B cell (primary cell): ENCODE results near the gene SOHLH1. TPM values are rescaled to one million over a fixed set of nuclear protein-coding genes. Genes with fewer than 3 reads are reported as not detected.

ENCODE experiments used
- ATAC-seq: fragments of 200-7000 bp; cut with Tn5 transposase; one replicate; pipeline ENCODE4 v1.10.0; 2021; ENCODE audit warnings: low read depth, mild to moderate bottlenecking, moderate number of reproducible peaks, moderate library complexity
- CTCF ChIA-PET: fragments of 350-600 bp; sonication (Branson Sonifier 250); formaldehyde crosslinking; loops from one replicate; lab custom pipeline; 2021; ENCODE audit warnings: antibody characterized with exemption, inconsistent platforms; lab: Charles Lee
- POLR2A ChIA-PET: fragments of 350-600 bp; sonication (Branson Sonifier 250); formaldehyde crosslinking; loops from one replicate; lab custom pipeline; 2021; ENCODE audit warnings: antibody characterized with exemption; lab: Charles Lee
- DNase-seq: peaks from one replicate; pipeline ENCODE4 v3.0.0; 2013
- H2AFZ ChIP-seq: 2 replicates; pipeline ENCODE4 v1.6.1; 2012; ENCODE audit warnings: mild to moderate bottlenecking, low read depth, low read length; ENCODE audit not compliant: insufficient read depth, poor library complexity, severe bottlenecking
- H3K27ac ChIP-seq, 2 donors: 1 replicate in 1 of 2; 2 replicates in 1 of 2; pipeline ENCODE4 v1.5.1; 2012 to 2013; ENCODE audit warnings: low read length in 2 of 2, mild to moderate bottlenecking in 2 of 2, moderate library complexity in 1 of 2
- H3K27me3 ChIP-seq, 4 experiments: fragments of 200-600 bp in 1 of 4; sonication (generic) in 1 of 4; replicated peaks in 1 of 4; 1 replicate in 2 of 4; 2 replicates in 2 of 4; pipeline versions ENCODE4 v1.6.1 to v1.7.0; 2013 to 2016; ENCODE audit warnings: low read length in 3 of 4, mild to moderate bottlenecking in 2 of 4, mixed read lengths in 1 of 4, moderate library complexity in 1 of 4; ENCODE audit not compliant: insufficient read depth in 4 of 4, control insufficient read depth in 3 of 4; ENCODE audit errors: control extremely low read depth in 1 of 4
- H3K36me3 ChIP-seq, 2 experiments: replicated peaks in 1 of 2; 1 replicate in 1 of 2; 2 replicates in 1 of 2; pipeline versions ENCODE4 v1.6.1 to v1.7.1; 2013; ENCODE audit warnings: low read length in 1 of 2; ENCODE audit not compliant: insufficient read depth in 2 of 2, control insufficient read depth in 1 of 2; ENCODE audit errors: control extremely low read depth in 1 of 2, extremely low read depth in 1 of 2
- H3K4me1 ChIP-seq, 2 donors: fragments of 200-600 bp in 1 of 2; sonication (generic) in 1 of 2; 1 replicate in 1 of 2; 2 replicates in 1 of 2; pipeline versions ENCODE4 v1.5.1 to v1.6.1; 2013 to 2017; ENCODE audit warnings: low read length in 2 of 2; ENCODE audit not compliant: control insufficient read depth in 2 of 2, insufficient read depth in 2 of 2
- H3K4me2 ChIP-seq: replicated peaks from 2 replicates; pipeline ENCODE3; 2012; ENCODE audit warnings: mild to moderate bottlenecking, low read depth, low read length; ENCODE audit not compliant: poor library complexity, severe bottlenecking
- H3K4me3 ChIP-seq, 5 experiments: fragments of 200-600 bp in 1 of 5; sonication (generic) in 1 of 5; 1 replicate in 3 of 5; 2 replicates in 2 of 5; pipeline versions ENCODE4 v1.5.1 to v1.7.0; 2011 to 2016; ENCODE audit warnings: low read length in 4 of 5, mild to moderate bottlenecking in 4 of 5, low read depth in 2 of 5, control low read depth in 1 of 5, moderate library complexity in 1 of 5; ENCODE audit not compliant: insufficient read depth in 1 of 5; ENCODE audit errors: control extremely low read depth in 1 of 5, extremely low read depth in 1 of 5
- H3K79me2 ChIP-seq: fragments of 200-600 bp; sonication (generic); one replicate; pipeline ENCODE4 v1.6.0; 2016; ENCODE audit warnings: low read length; ENCODE audit not compliant: control insufficient read depth, insufficient read depth
- H3K9ac ChIP-seq: fragments of 200-600 bp; sonication (generic); 2 replicates; pipeline ENCODE4 v1.6.1; 2017; ENCODE audit warnings: mild to moderate bottlenecking, low read length, moderate library complexity
- H3K9me3 ChIP-seq, 3 donors: one replicate each; pipeline versions ENCODE4 v1.6.1 to v1.7.1; 2013; ENCODE audit warnings: low read length in 2 of 3; ENCODE audit not compliant: control insufficient read depth in 2 of 3, insufficient read depth in 1 of 3; ENCODE audit errors: control extremely low read depth in 1 of 3
- H4K20me1 ChIP-seq: 2 replicates; pipeline ENCODE4 v1.6.0; 2012; ENCODE audit warnings: mild to moderate bottlenecking, low read length; ENCODE audit not compliant: insufficient read depth, control insufficient read depth, poor library complexity, severe bottlenecking
- H3K27ac Mint-ChIP-seq: one replicate; pipeline ENCODE4 v1.8.0; 2021; ENCODE audit warnings: mixed read lengths
- H3K27me3 Mint-ChIP-seq: one replicate; pipeline ENCODE4 v1.8.0; 2021; ENCODE audit warnings: mixed read lengths
- H3K4me1 Mint-ChIP-seq: one replicate; pipeline ENCODE4 v1.8.0; 2021; ENCODE audit warnings: mixed read lengths
- H3K4me3 Mint-ChIP-seq: one replicate; pipeline ENCODE4 v1.8.0; 2021; ENCODE audit warnings: mixed read lengths
- H3K9me3 Mint-ChIP-seq: one replicate; pipeline ENCODE4 v1.8.0; 2022; ENCODE audit warnings: mixed read lengths; ENCODE audit not compliant: insufficient read depth
- EZH2 ChIP-seq: IDR thresholded peaks from 2 replicates; pipeline ENCODE4 v1.6.1; 2012; ENCODE audit warnings: borderline replicate concordance, low read depth, mild to moderate bottlenecking, moderate library complexity, low read length; ENCODE audit not compliant: insufficient read depth, poor library complexity, severe bottlenecking
- WGBS: methylation state at CpG from one replicate; pipeline ENCODE4 v1.1.5; 2013; ENCODE audit warnings: missing lambda C conversion rate; ENCODE audit not compliant: insufficient coverage; 5-methylcytosine and 5-hydroxymethylcytosine counted together
- intact Hi-C: fragments of 100-400 bp; cut with micrococcal nuclease; formaldehyde crosslinking; loops from one replicate; pipeline ENCODE4 v1.10.0; 2022
- polyA plus RNA-seq: library from polyadenylated mRNA; depleted of rRNA; stranded (reverse); fragments of >200 nt; gene quantifications from 2 replicates; pipeline ENCODE4 v1.2.3, GENCODE V29; 2012
- total RNA-seq, 2 donors: library from RNA; stranded (reverse); fragments of 120-200 nt in 1 of 2; gene quantifications; 1 replicate in 1 of 2; 2 replicates in 1 of 2; pipeline versions ENCODE4 v1.2.3 to v1.2.4, GENCODE V29; 2013 to 2022
- TF ChIP-seq, protein P1 (sequence below): fragments of 200-600 bp; IDR thresholded peaks from one replicate; pipeline ENCODE4 v1.8.0; 2022; ENCODE audit warnings: antibody characterized with exemption, mild to moderate bottlenecking

SOHLH1 gene
- total and polyA plus RNA-seq, 2 donors (not counting 1 experiment from before 2014, with no cell fraction given): not detected

DNA sequence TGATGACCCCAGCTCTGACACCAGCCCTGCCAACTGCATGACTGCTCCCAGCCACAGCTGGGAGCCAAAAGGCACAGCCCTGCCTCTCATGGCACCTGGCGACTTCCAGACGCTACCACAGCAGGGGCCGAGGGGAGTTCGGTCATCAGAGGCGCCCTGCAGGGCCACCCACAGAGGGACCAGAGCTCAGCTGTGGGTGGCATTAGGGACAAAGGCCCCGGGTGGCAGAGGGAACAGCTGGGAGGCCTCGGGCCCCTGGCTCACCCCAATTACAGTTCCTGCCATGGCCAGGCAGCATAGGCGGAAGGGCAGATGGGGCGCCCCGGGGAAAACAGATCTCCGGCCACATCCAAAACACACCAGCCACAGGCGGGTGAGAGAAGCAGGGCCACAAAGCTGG lies 3.6 kb downstream of the SOHLH1 start:
- TF ChIP-seq, protein P1, sequence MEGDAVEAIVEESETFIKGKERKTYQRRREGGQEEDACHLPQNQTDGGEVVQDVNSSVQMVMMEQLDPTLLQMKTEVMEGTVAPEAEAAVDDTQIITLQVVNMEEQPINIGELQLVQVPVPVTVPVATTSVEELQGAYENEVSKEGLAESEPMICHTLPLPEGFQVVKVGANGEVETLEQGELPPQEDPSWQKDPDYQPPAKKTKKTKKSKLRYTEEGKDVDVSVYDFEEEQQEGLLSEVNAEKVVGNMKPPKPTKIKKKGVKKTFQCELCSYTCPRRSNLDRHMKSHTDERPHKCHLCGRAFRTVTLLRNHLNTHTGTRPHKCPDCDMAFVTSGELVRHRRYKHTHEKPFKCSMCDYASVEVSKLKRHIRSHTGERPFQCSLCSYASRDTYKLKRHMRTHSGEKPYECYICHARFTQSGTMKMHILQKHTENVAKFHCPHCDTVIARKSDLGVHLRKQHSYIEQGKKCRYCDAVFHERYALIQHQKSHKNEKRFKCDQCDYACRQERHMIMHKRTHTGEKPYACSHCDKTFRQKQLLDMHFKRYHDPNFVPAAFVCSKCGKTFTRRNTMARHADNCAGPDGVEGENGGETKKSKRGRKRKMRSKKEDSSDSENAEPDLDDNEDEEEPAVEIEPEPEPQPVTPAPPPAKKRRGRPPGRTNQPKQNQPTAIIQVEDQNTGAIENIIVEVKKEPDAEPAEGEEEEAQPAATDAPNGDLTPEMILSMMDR: no peak
- no peak for TF ChIP-seq EZH2
- Histone ChIP-seq H3K4me2 (no peak overlapping the region), H3K27ac (no peak overlapping the region), H3K4me1 (no peaks in the 10 kb centered on the region), H3K27me3 (no peaks in the 10 kb centered on the region), H3K4me3 (no peak overlapping the region), H3K79me2 (no peaks in the 10 kb centered on the region), H3K9ac (no peak overlapping the region), H2AFZ (no peak overlapping the region), H3K36me3 (no peaks in the 10 kb centered on the region), H4K20me1 (no peaks in the 10 kb centered on the region), H3K9me3 (peaks cover 0 to 7% (median 0%) of the 10 kb centered on the region in 3 donors)
- POLR2A ChIA-PET: no interaction called here
- H3K4me3 Mint-ChIP-seq: no peak overlapping the region
- no peaks in the 10 kb centered on the region for H3K4me1 Mint-ChIP-seq
- H3K27me3 Mint-ChIP-seq: no peaks in the 10 kb centered on the region
- H3K9me3 Mint-ChIP-seq: no peaks in the 10 kb centered on the region
- 91% methylated on average over 11 of the region's 12 CpGs for WGBS
- CTCF ChIA-PET: no interaction called here
- DNase-seq: no peak
- H3K27ac Mint-ChIP-seq: no peak overlapping the region
- ATAC-seq: no peak
- intact Hi-C loops: no loop called here

DNA sequence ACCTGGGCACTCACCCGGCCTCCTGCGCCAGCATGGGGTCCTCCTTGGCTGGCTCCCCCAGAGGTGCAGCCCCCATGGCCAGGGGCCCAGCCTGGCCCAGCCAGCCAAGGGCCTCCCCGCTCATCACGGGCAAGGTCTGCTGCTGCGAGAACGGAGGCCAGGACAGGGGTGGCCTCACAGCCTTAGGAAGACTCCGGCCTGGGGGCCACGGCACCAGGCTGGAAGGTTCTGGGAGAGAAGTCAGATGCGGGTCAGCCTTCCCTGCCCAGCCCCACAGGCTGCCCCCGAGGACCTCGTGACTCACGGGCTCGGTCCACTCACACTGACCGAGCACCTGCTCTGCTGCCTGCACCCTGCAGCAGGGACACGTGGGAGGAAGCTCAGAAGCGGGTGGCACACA lies 4.2 kb downstream of the SOHLH1 start:
- ATAC-seq (no peak), DNase-seq (no peak)
- H3K79me2 ChIP-seq: no peaks in the 10 kb centered on the region
- POLR2A ChIA-PET: interaction anchor here (0.5 kb wide), 1 partner anchor 428 kb away, joined by 9 read pairs; no protein-coding TSS in a partner anchor
- H3K4me1 ChIP-seq: no peaks in the 10 kb centered on the region
- TF ChIP-seq, protein P1: no peak
- TF ChIP-seq EZH2: no peak
- H3K27me3 ChIP-seq: no peaks in the 10 kb centered on the region
- H3K27ac ChIP-seq: no peak overlapping the region
- intact Hi-C loops: no loop called here
- Mint-ChIP-seq H3K27ac (no peak overlapping the region), H3K4me3 (no peak overlapping the region), H3K9me3 (no peaks in the 10 kb centered on the region), H3K27me3 (peaks cover under 1% of the 10 kb centered on the region), H3K4me1 (no peaks in the 10 kb centered on the region)
- no peak overlapping the region for H3K4me2 ChIP-seq
- WGBS: 91% methylated on average over 16 of the region's 16 CpGs
- no peak overlapping the region for H3K4me3 ChIP-seq
- H2AFZ ChIP-seq: no peak overlapping the region
- H3K9ac ChIP-seq: no peak overlapping the region
- no peaks in the 10 kb centered on the region for H3K36me3 ChIP-seq
- CTCF ChIA-PET: no interaction called here
- peaks cover 0 to 7% (median 0%) of the 10 kb centered on the region in 3 donors for H3K9me3 ChIP-seq
- no peaks in the 10 kb centered on the region for H4K20me1 ChIP-seq
